K562 (cell line): Measurements from ENCODE around the gene IRF2.

Experiments
- POLR2A ChIP-seq: fragments of 450-650 bp; conservative IDR thresholded peaks from 2 replicates; pipeline ENCODE4 v1.6.1; 2016
- TAF1 ChIP-seq: IDR thresholded peaks from 2 replicates; pipeline ENCODE4 v1.6.1; 2011; ENCODE audit warnings: mild to moderate bottlenecking, low read length, moderate library complexity; ENCODE audit not compliant: insufficient read depth, control insufficient read depth, severe bottlenecking; ENCODE audit errors: extremely low read depth

- TF ChIP-seq POLR2A: no peak
- no peak for TF ChIP-seq TAF1
Measured at GRCh38 chr4:184424993-184425758, 49.2 kb downstream of the IRF2 start.
